RWPE2 (cell line): ENCODE measurements around the gene BID.
A peak's percentile ranks its signal among the peaks of the same experiment; 100 is the strongest.

Experiments used
- ATAC-seq: fragments of 200-7000 bp; cut with Tn5 transposase; 3 replicates; pipeline ENCODE4 v1.9.1; 2021; ENCODE audit warnings: low read depth
- DNase-seq: peaks from one replicate; pipeline ENCODE4 v3.0.0-alpha.2; 2020; ENCODE audit warnings: low spot score
- H3K27ac ChIP-seq: fragments of 450-650 bp; 2 replicates; pipeline ENCODE4 v1.5.1; 2017; ENCODE audit warnings: mild to moderate bottlenecking; ENCODE audit not compliant: poor library complexity, severe bottlenecking
- H3K27me3 ChIP-seq: fragments of 250-450 bp; sonication (Bioruptor Pico); 2 replicates; pipeline ENCODE4 v1.5.1; 2021; ENCODE audit warnings: mild to moderate bottlenecking, moderate library complexity; ENCODE audit not compliant: insufficient read depth, poor library complexity, severe bottlenecking
- H3K36me3 ChIP-seq: fragments of 250-450 bp; sonication (Bioruptor Pico); 2 replicates; pipeline ENCODE4 v1.5.1; 2020; ENCODE audit warnings: low read depth, mild to moderate bottlenecking, moderate library complexity
- H3K4me1 ChIP-seq: fragments of 250-450 bp; sonication (Bioruptor Pico); 2 replicates; pipeline ENCODE4 v1.5.1; 2021; ENCODE audit warnings: mild to moderate bottlenecking, moderate library complexity; ENCODE audit not compliant: insufficient read depth, poor library complexity, severe bottlenecking
- H3K4me3 ChIP-seq: fragments of 250-450 bp; sonication (Bioruptor Pico); 2 replicates; pipeline ENCODE4 v1.5.1; 2021; ENCODE audit warnings: mild to moderate bottlenecking, moderate library complexity; ENCODE audit not compliant: severe bottlenecking
- H3K9me3 ChIP-seq: fragments of 250-450 bp; sonication (Bioruptor Pico); 2 replicates; pipeline ENCODE4 v1.5.1; 2021; ENCODE audit warnings: mild to moderate bottlenecking, moderate library complexity; ENCODE audit not compliant: severe bottlenecking
- TF ChIP-seq, protein P1 (sequence below): fragments of 450-650 bp; IDR thresholded peaks from one replicate; pipeline ENCODE4 v1.5.1; 2017; ENCODE audit warnings: mild to moderate bottlenecking, moderate library complexity; ENCODE audit not compliant: poor library complexity, severe bottlenecking

BID gene

DNA sequence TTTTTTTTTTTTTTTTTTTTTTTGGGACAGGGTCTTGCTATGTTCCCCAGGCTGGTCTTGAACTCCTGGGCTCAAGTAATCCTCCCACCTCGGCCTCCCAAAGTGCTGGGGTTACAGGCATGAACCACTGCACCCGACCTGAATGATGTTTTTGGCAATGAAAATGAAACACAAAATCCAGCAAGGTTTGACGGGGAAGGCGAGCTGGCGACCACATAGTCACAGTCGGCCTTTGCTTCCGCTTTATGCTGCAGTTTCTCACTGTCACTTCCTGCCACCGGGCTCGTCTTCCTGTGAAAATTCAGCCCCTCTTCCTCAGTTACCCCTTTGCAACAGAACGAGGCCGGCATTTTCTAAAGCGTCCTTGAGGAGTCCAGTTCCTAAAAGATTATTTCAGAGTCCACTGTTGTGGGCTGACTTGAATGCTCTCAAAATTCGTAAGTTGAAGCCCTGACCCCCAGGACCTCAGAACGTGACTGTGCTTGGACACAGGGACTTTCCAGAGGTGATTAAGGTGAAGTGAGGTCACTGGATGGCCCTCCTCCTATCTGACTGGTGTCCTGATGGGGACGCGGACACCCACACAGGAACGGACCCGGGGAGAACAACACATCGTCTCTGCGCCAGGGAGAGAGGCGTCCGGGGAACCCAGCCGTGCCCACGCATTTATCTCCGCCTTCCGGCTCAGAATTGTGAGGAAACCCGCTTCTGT is 2.9 kb upstream of the BID start:
- DNase-seq (no peak), ATAC-seq (no peak)
- Histone ChIP-seq H3K36me3 (no peaks in the 10 kb centered on the region), H3K4me3 (no peak overlapping the region), H3K27me3 (no peaks in the 10 kb centered on the region), H3K9me3 (no peaks in the 10 kb centered on the region), H3K27ac (no peak overlapping the region), H3K4me1 (peaks cover 7% of the 10 kb centered on the region)
- TF ChIP-seq, protein P1, sequence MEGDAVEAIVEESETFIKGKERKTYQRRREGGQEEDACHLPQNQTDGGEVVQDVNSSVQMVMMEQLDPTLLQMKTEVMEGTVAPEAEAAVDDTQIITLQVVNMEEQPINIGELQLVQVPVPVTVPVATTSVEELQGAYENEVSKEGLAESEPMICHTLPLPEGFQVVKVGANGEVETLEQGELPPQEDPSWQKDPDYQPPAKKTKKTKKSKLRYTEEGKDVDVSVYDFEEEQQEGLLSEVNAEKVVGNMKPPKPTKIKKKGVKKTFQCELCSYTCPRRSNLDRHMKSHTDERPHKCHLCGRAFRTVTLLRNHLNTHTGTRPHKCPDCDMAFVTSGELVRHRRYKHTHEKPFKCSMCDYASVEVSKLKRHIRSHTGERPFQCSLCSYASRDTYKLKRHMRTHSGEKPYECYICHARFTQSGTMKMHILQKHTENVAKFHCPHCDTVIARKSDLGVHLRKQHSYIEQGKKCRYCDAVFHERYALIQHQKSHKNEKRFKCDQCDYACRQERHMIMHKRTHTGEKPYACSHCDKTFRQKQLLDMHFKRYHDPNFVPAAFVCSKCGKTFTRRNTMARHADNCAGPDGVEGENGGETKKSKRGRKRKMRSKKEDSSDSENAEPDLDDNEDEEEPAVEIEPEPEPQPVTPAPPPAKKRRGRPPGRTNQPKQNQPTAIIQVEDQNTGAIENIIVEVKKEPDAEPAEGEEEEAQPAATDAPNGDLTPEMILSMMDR: no peak

DNA sequence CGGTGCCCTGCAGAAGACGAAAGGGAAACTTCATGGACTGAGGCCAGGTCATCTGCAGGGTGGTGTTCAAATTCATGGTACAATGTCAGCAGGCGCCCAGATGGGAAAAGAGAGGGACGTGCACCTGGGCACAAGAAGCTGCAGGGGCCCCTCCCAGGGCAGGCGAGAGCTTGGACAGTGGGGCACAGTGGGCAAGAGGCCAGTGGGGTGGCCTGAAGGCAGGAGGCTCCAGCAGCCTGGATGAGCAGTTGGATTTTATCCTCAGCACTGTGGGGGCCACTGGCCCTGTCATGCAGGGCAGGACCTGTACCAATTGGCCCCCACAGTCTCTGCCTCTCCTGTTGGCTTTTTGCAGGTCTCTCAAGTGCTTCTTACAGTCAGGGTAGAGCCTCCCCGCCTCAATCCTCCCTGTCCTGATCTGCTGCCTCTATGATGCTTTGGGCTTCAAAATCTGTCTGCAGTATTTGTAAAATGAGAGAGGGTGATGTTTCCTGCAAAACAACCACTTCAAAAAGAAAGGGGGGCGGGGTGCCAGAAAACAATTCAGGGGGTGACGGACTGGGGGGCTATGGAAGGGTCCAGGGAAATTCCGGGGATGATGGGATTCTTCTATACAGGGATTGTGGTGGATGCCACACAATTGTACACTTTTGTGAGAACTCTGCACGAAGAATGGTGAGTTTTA is 1.7 kb upstream of the BID start:
- Histone ChIP-seq H3K9me3 (no peaks in the 10 kb centered on the region), H3K4me3 (no peak overlapping the region), H3K4me1 (peaks cover 7% of the 10 kb centered on the region), H3K27me3 (no peaks in the 10 kb centered on the region), H3K27ac (no peak overlapping the region), H3K36me3 (no peaks in the 10 kb centered on the region)
- DNase-seq (no peak), ATAC-seq (no peak)
- TF ChIP-seq, protein P1: no peak

DNA sequence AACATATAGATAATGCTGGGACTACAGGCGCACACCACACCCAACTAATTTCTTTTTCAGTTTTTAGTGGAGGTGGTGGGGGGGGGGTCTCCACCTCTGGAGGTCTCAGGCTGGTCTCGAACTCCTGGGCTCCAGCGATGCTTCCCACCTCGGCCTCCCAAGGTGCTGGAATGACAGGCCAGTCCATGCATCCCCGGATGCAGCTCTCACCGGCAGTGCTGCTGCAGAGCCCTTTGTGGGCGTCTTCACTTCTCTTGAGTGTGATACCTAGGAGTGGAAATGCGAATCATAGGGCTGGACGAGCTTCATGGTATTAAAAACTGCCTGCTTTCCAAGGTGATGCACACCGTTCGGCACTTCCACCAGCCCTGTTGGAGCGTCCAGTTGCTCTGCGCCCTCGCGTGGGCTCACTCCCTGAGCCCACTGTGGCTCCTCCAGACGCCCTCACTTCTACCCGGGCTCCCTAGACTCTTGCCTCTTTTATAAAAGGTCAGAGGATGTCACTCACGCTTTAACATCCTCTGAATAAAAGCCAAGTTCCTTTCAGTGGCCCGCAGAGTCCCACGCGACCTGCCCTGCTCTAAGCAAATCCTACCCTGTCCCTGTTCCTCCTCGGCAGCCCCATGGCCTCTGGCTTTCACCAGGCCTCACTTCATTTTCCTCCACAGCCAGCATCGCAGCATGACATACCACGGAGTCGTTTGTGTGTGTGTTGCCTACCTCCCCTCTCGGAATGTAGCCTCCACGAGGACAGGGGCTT is 837 bp upstream of the BID start:
- TF ChIP-seq, protein P1: no peak
- peak overlapping the region; percentile 84 for H3K4me3 ChIP-seq
- peaks cover 7% of the 10 kb centered on the region for H3K4me1 ChIP-seq
- no peaks in the 10 kb centered on the region for H3K36me3 ChIP-seq
- H3K27me3 ChIP-seq: no peaks in the 10 kb centered on the region
- DNase-seq (no peak), ATAC-seq (no peak)
- H3K27ac ChIP-seq: no peak overlapping the region
- no peaks in the 10 kb centered on the region for H3K9me3 ChIP-seq

DNA sequence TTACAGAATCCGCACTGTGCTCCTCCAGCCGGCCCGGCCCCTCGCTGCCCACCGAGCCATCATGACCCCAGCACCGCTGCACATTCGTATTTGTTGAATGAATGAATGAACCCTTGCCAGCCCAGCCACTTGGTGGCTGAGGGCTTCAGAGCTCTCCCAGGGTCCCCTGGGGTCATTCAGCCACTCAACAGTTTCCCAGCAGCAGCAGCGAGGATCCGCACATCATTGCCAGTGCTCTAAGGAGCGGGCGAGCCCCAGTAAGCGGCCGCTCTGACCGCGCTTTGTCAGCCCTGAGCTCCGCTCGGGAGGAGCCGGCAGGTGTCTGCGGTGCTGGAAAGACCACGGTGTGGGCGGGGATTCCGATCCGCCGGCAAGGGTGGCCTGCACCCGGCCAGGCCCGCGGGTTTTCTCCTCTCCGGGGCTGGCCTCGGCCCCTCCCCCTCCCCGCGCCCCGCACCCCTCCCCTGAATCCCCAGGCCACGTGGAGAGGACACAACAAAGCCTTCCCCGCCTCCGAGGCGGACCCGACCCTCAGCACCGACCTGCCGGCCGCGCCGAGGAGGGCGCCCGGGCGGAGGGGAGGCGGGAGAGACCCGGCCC is 563 bp downstream of the BID start:
- peaks cover 7% of the 10 kb centered on the region for H3K4me1 ChIP-seq
- DNase-seq (no peak), ATAC-seq (peak; percentile 69)
- no peaks in the 10 kb centered on the region for H3K9me3 ChIP-seq
- H3K27ac ChIP-seq: peak overlapping the region; percentile 15
- H3K36me3 ChIP-seq: no peaks in the 10 kb centered on the region
- TF ChIP-seq, protein P1: no peak
- H3K27me3 ChIP-seq: no peaks in the 10 kb centered on the region
- peak overlapping the region; percentile 84 for H3K4me3 ChIP-seq
